Suprapubic skin (tissue), 4 donors: ENCODE data around the gene AHI1.

ENCODE experiments used
- CTCF ChIP-seq, 2 donors: fragments of 200-600 bp in 1 of 2; fragments of 450-650 bp in 1 of 2; sonication (generic) in 1 of 2; IDR thresholded peaks; one replicate each; pipeline ENCODE4 v1.5.1; 2016 to 2019; ENCODE audit warnings: antibody characterized with exemption in 2 of 2, mild to moderate bottlenecking in 1 of 2, moderate library complexity in 1 of 2
- EP300 ChIP-seq: sonication (generic); formaldehyde crosslinking; IDR thresholded peaks from one replicate; pipeline ENCODE4 v1.6.1; 2017; ENCODE audit warnings: antibody characterized with exemption
- POLR2A ChIP-seq, 2 donors: fragments of 450-650 bp; IDR thresholded peaks; one replicate each; pipeline ENCODE4 v1.6.1; 2017; ENCODE audit warnings: antibody characterized with exemption in 2 of 2, mild to moderate bottlenecking in 2 of 2, moderate library complexity in 2 of 2
- POLR2AphosphoS5 ChIP-seq, 3 donors: sonication (generic); formaldehyde crosslinking; IDR thresholded peaks; one replicate each; pipeline ENCODE4 v1.6.1; 2017; ENCODE audit warnings: antibody characterized with exemption in 3 of 3

- TF ChIP-seq CTCF (IDR thresholded peaks at IDR 0.05) (no peak), POLR2A (IDR thresholded peaks at IDR 0.05) (no peak), POLR2AphosphoS5 (IDR thresholded peaks at IDR 0.05) (no peak), EP300 (no peak)
Measured at GRCh38 chr6:135426833-135427232, 70.7 kb downstream of the AHI1 start.
